IPS-18c (cell line): ENCODE data around the gene MED12.

Source experiments
- H3K4me3 ChIP-seq: 2 replicates; pipeline ENCODE4 v1.7.0; 2013; ENCODE audit warnings: low read depth, mild to moderate bottlenecking, low read length, moderate library complexity; ENCODE audit not compliant: insufficient read depth
- H3K9me3 ChIP-seq: one replicate; pipeline ENCODE4 v1.6.1; 2013; ENCODE audit warnings: mild to moderate bottlenecking, low read length, moderate library complexity; ENCODE audit not compliant: control insufficient read depth, insufficient read depth

MED12 gene

GRCh38 chrX:71118032-71118984, at the start of gene MED12:
Gene MED12, plus strand, starts transcription at chrX:71118596. Its CDS starts 159 bp downstream, at chrX:71118755.
- peak within 1 kb of the TSS; percentile 39 for H3K4me3 ChIP-seq
- peaks cover 9% of the 10 kb centered on the region for H3K9me3 ChIP-seq

GRCh38 chrX:71070531-71070930, 47.9 kb upstream of the MED12 start:
- H3K4me3 ChIP-seq = no peak overlapping the region

GRCh38 chrX:71081330-71082123, 36.9 kb upstream of the MED12 start:
- no peak overlapping the region for H3K4me3 ChIP-seq

More at GRCh38 chrX:71070531-71070930, 47.9 kb upstream of the MED12 start:
- no peaks in the 10 kb centered on the region for H3K9me3 ChIP-seq

GRCh38 chrX:71082124-71082647, 36.2 kb upstream of the MED12 start:
- no peaks in the 10 kb centered on the region for H3K9me3 ChIP-seq
- H3K4me3 ChIP-seq = no peak overlapping the region

More at GRCh38 chrX:71081330-71082123, 36.9 kb upstream of the MED12 start:
- H3K9me3 ChIP-seq = no peaks in the 10 kb centered on the region

GRCh38 chrX:71082822-71083221, 35.6 kb upstream of the MED12 start:
- no peak overlapping the region for H3K4me3 ChIP-seq
- no peaks in the 10 kb centered on the region for H3K9me3 ChIP-seq

DNA sequence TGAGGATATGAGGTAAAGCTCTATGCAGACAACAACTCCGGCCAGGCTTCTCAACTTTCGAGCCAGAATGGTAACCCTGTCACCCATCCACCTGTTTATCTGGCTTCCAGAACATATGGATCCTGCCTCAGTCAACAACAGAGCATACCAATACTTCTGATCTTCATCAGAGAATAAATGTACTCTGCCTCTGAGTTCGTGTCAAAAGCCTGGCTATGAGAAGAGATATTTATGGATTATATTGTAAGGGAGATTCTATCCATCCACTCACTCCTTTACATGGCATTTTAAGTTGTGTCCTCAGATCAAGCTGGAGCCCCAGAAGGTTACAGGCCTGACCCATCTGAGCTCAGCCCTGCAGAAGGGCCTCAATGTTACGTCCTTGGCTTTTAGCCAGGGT, 32.5 kb upstream of the MED12 start:
- Histone ChIP-seq H3K4me3 (no peak overlapping the region), H3K9me3 (no peaks in the 10 kb centered on the region)

GRCh38 chrX:71091263-71091662, 27.1 kb upstream of the MED12 start:
- no peaks in the 10 kb centered on the region for H3K9me3 ChIP-seq
- no peak overlapping the region for H3K4me3 ChIP-seq

GRCh38 chrX:71095033-71095432, 23.4 kb upstream of the MED12 start:
- Histone ChIP-seq H3K4me3 (peak overlapping the region; percentile 50), H3K9me3 (no peaks in the 10 kb centered on the region)

DNA sequence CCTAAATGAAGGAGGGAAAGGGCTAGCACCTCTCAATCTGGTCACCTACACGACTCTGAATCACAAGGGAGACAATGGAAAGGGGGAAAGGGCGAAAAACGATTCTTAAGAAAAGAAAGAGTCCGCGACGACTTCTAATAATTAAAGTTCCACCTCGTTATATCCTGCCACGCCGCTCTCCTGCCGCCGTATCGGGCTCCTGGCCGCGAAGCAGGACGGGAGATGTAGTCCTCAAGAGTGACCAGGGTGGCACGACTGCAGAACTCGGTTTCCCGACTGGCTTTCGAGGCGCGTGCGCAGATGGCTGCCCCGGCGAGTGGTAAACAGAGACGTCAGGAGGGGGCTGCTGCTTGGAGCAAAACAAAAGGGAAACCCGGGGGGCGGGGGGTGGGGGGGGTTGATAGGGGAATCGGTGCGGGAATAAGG, 22.8 kb upstream of the MED12 start, which contains the start of gene FOXO4:
TSS of gene FOXO4 (plus strand) at position 297 of the 426 bp plus-strand sequence. CDS start 678 bp downstream, outside the sequence.
- Histone ChIP-seq H3K9me3 (no peaks in the 10 kb centered on the region), H3K4me3 (peak within 1 kb of the TSS; percentile 50)

GRCh38 chrX:71095981-71096759, 22.2 kb upstream of the MED12 start:
- H3K4me3 ChIP-seq = peak overlapping the region; percentile 45
- H3K9me3 ChIP-seq = no peaks in the 10 kb centered on the region

DNA sequence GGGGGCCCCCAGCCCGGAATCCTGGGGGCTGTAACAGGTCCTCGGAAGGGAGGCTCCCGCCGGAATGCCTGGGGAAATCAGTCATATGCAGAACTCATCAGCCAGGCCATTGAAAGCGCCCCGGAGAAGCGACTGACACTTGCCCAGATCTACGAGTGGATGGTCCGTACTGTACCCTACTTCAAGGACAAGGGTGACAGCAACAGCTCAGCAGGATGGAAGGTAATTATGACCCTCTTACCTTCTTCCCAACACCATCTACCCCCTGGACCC, 21.7 kb upstream of the MED12 start:
- Histone ChIP-seq H3K4me3 (peak overlapping the region; percentile 45), H3K9me3 (peaks cover 4% of the 10 kb centered on the region)

DNA sequence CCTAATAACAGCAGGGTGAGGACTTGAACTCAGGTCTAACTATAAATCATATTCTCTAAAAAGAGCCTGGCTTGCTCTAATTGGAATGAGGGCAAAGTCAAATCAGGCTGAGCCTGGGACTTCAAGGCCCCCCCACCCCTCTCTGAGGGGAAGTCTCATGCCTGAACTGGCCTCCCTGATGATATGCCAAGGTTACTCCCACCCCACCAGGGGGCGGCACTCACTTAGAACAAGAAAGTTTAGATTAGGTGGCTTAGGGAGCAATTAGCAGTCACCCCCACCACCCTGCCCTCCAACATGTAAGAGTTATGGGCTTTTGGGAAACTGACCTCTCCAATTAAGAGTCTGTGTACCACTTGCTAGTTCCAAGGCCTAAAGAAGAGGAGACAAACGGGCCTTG, 20.1 kb upstream of the MED12 start:
- Histone ChIP-seq H3K4me3 (no peak overlapping the region), H3K9me3 (peaks cover 5% of the 10 kb centered on the region)

- no peak overlapping the region for H3K4me3 ChIP-seq
- H3K9me3 ChIP-seq = peaks cover 5% of the 10 kb centered on the region
These were observed 19.4 kb upstream of the MED12 start for GRCh38 chrX:71098951-71099506.

- no peak overlapping the region for H3K4me3 ChIP-seq
These were observed 18.7 kb upstream of the MED12 start for GRCh38 chrX:71099736-71100135.

GRCh38 chrX:71100581-71101505, 17.6 kb upstream of the MED12 start:
- H3K9me3 ChIP-seq = peaks cover 7% of the 10 kb centered on the region
- H3K4me3 ChIP-seq = no peak overlapping the region

More at GRCh38 chrX:71099736-71100135, 18.7 kb upstream of the MED12 start:
- H3K9me3 ChIP-seq = peaks cover 5% of the 10 kb centered on the region

DNA sequence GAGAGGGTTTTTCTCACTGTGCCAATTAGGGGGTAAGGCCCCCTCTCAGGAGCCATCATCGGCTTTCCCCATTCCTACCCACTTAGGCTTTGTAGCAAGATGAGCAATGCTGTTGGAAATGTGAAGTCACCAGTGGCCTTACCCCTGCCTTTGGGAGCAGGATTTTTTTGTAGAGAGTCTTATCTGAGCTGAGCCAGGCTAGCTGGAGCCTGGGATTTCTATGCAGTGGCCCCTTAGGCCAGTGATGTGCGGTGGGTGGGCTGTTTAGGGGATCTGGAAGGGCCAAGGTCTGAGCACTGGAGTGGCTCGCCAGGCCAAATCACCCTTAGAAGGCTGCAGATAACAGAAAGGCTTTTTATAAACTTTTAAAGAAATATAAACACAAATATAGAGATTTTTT, 16.1 kb upstream of the MED12 start:
- H3K4me3 ChIP-seq = no peak overlapping the region; the same call in 1 of the 2 replicates
- H3K9me3 ChIP-seq = peaks cover 7% of the 10 kb centered on the region
